HepG2 (cell line): Measurements from ENCODE around the gene NT5DC4. TPM values are rescaled to one million over a fixed set of nuclear protein-coding genes. Genes with fewer than 3 reads are reported as not detected.

ENCODE experiments used
- CHCHD3 ChIP-seq: sonication (generic); formaldehyde crosslinking; IDR thresholded peaks from 2 replicates; pipeline ENCODE4 v1.8.0; 2022; ENCODE audit warnings: mild to moderate bottlenecking, missing genetic modification reagents, moderate library complexity
- FIP1L1 ChIP-seq: fragments of 200-400 bp; formaldehyde crosslinking; IDR thresholded peaks from 2 replicates; pipeline ENCODE4 v1.6.1; 2018; ENCODE audit warnings: low read depth, mild to moderate bottlenecking, low read length, moderate library complexity, borderline replicate concordance; ENCODE audit not compliant: insufficient read depth
- FOSL2 ChIP-seq: sonication (generic); formaldehyde crosslinking; IDR thresholded peaks from 2 replicates; pipeline ENCODE4 v1.4.0; 2020; ENCODE audit warnings: missing genetic modification reagents
- FOXO1 ChIP-seq: sonication (generic); formaldehyde crosslinking; IDR thresholded peaks from 2 replicates; pipeline ENCODE4 v1.4.0; 2020; ENCODE audit warnings: missing genetic modification reagents
- MLXIP ChIP-seq: sonication (generic); formaldehyde crosslinking; IDR thresholded peaks from 2 replicates; pipeline ENCODE4 v1.9.0; 2021; ENCODE audit warnings: missing genetic modification reagents, borderline replicate concordance
- MNT ChIP-seq: fragments of 450-650 bp; IDR thresholded peaks from 2 replicates; pipeline ENCODE4 v1.6.1; 2016
- MXI1 ChIP-seq: IDR thresholded peaks from 3 replicates; pipeline ENCODE4 v1.6.1; 2012; ENCODE audit warnings: low read depth, low read length, inconsistent platforms, borderline replicate concordance
- NBN ChIP-seq: fragments of 450-650 bp; conservative IDR thresholded peaks from 2 replicates; pipeline ENCODE4 v1.6.1; 2017
- NFRKB ChIP-seq: fragments of 450-650 bp; IDR thresholded peaks from 2 replicates; pipeline ENCODE4 v1.6.1; 2017
- PCBP2 ChIP-seq: fragments of 200-400 bp; formaldehyde crosslinking; optimal IDR thresholded peaks from 2 replicates; pipeline ENCODE3; 2018; ENCODE audit warnings: low read length, low read depth; ENCODE audit not compliant: poor library complexity, severe bottlenecking
- ZFP36L2 ChIP-seq: sonication (generic); formaldehyde crosslinking; IDR thresholded peaks from 2 replicates; pipeline ENCODE4 v1.4.0; 2020; ENCODE audit warnings: missing genetic modification reagents
- ZNF142 ChIP-seq: sonication (generic); formaldehyde crosslinking; IDR thresholded peaks from 2 replicates; pipeline ENCODE4 v1.4.0; 2020; ENCODE audit warnings: missing genetic modification reagents
- ZNF326 ChIP-seq: sonication (generic); formaldehyde crosslinking; IDR thresholded peaks from 2 replicates; pipeline ENCODE4 v1.4.0; 2020; ENCODE audit warnings: missing genetic modification reagents, borderline replicate concordance
- ZNF547 ChIP-seq: sonication (generic); formaldehyde crosslinking; IDR thresholded peaks from 2 replicates; pipeline ENCODE4 v1.5.1; 2020; ENCODE audit warnings: mild to moderate bottlenecking, missing genetic modification reagents
- ZNF761 ChIP-seq: sonication (generic); formaldehyde crosslinking; conservative IDR thresholded peaks from 2 replicates; pipeline ENCODE4 v1.4.0; 2020; ENCODE audit warnings: mild to moderate bottlenecking, missing genetic modification reagents
- ZNF766 ChIP-seq: sonication (generic); formaldehyde crosslinking; IDR thresholded peaks from 2 replicates; pipeline ENCODE4 v1.5.0; 2020; ENCODE audit warnings: missing genetic modification reagents, borderline replicate concordance
- ZNF788 ChIP-seq: sonication (generic); formaldehyde crosslinking; IDR thresholded peaks from 2 replicates; pipeline ENCODE4 v1.5.0; 2020; ENCODE audit warnings: mild to moderate bottlenecking, missing genetic modification reagents, borderline replicate concordance
- ZNF800 ChIP-seq: sonication (generic); formaldehyde crosslinking; IDR thresholded peaks from 2 replicates; pipeline ENCODE4 v1.4.0; 2020; ENCODE audit warnings: missing genetic modification reagents
- polyA plus RNA-seq, 8 experiments: library from polyadenylated mRNA; depleted of rRNA in 3 of 8; stranded (reverse) in 7 of 8; unstranded in 1 of 8; fragments of >200 nt; fragmentation: Illumina TruSeq in 4 of 8; extraction: Trizol in 4 of 8; gene quantifications; 2 replicates each; pipeline versions ENCODE4 v1.2.1 to v1.2.3, GENCODE V29; 2011 to 2016; ENCODE audit warnings: low read depth in 4 of 8, missing spikeins in 1 of 8, mixed read lengths in 1 of 8; ENCODE audit not compliant: insufficient read depth in 1 of 8
- total RNA-seq, 5 experiments: library from RNA; depleted of rRNA; stranded (reverse); fragments of >200 nt; fragmentation: Illumina TruSeq; extraction: Trizol; gene quantifications; 2 replicates each; pipeline ENCODE4 v1.2.3, GENCODE V29; 2016; ENCODE audit warnings: low read depth in 1 of 5

The NT5DC4 gene
- total and polyA plus RNA-seq, 2 of the 13 experiments (the other 11 are each of a cell fraction or from before 2014, with no cell fraction given), result 0.04 to 4.2 TPM

GRCh38 chr2:112712903-112713584 lies 7.8 kb upstream of the NT5DC4 start (continued):
- no peak for TF ChIP-seq ZNF142 (CRISPR knock-in tag)
- no peak for TF ChIP-seq ZNF766 (CRISPR knock-in tag)
- no peak for TF ChIP-seq NBN
- TF ChIP-seq ZNF547 (CRISPR knock-in tag), result no peak
- TF ChIP-seq FIP1L1, result no peak
- TF ChIP-seq ZNF761 (CRISPR knock-in tag), result no peak
- TF ChIP-seq PCBP2, result no peak
- TF ChIP-seq MXI1, result peak; percentile 16; the same call in 1 of the 3 replicates
- peak; percentile 26; the same call in 1 of the 2 replicates for TF ChIP-seq MNT
- peak; percentile 68 for TF ChIP-seq FOSL2 (CRISPR knock-in tag)
- peak; percentile 22; the same call in 1 of the 2 replicates for TF ChIP-seq ZNF788 (CRISPR knock-in tag)
- TF ChIP-seq ZFP36L2 (CRISPR knock-in tag), result no peak
- TF ChIP-seq CHCHD3 (CRISPR knock-in tag), result no peak
- no peak for TF ChIP-seq ZNF800 (CRISPR knock-in tag)
- TF ChIP-seq ZNF326 (CRISPR knock-in tag), result no peak
- TF ChIP-seq MLXIP, result no peak
- TF ChIP-seq NFRKB, result no peak
- no peak for TF ChIP-seq FOXO1 (CRISPR knock-in tag)
